VCaP (cell line): Measurements from ENCODE around the gene SPG21.

Source experiments
- H3K27ac ChIP-seq: fragments of 450-650 bp; 2 replicates; pipeline ENCODE4 v1.5.1; 2017
- CTCF ChIP-seq: fragments of 450-650 bp; conservative IDR thresholded peaks from 2 replicates; pipeline ENCODE4 v1.5.1; 2017; ENCODE audit warnings: mild to moderate bottlenecking, moderate library complexity

Gene SPG21

DNA sequence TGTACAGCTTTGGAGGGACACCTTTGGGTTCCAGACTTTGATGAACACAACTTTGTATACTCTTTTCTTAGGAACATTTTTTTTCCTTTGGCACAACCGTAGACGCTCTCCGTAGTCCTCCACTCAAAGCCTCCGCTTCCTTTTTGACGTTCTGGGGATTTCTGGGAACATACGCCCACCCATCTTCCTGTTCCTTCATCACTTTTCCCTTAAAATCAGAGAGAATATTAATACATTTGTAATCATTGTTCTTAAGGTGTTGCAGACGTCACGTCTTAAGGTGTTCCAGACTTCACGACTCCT, 405 bp upstream of the SPG21 start:
- H3K27ac ChIP-seq, result peak overlapping the region; percentile 93

DNA sequence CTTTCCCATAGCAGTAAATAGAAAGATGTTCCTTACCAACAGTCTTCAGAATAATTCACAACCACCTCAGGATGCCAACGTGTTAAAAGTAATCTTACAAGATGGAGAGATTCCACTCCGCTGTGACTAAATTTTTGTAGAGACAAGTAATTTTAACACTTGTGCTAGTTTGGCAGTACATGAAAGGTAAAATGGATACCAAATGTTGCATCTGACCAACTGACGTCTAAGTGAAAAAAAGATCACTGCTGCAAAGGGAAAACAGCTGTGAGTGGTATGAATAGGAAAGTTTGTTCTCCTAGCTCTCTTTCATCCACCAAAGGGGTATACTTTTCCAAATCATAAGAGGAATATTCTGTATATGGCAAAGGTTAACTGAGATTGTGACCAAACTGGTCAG, 2.6 kb downstream of the SPG21 start:
- H3K27ac ChIP-seq, result peak overlapping the region; percentile 93; the same call in 1 of the 2 replicates
- no peak for TF ChIP-seq CTCF

More for the DNA sequence above, 405 bp upstream of the SPG21 start:
- no peak for TF ChIP-seq CTCF

GRCh38 chr15:64985366-64986033, 4.2 kb downstream of the SPG21 start:
- peak overlapping the region; percentile 93 for H3K27ac ChIP-seq
- TF ChIP-seq CTCF, result no peak

DNA sequence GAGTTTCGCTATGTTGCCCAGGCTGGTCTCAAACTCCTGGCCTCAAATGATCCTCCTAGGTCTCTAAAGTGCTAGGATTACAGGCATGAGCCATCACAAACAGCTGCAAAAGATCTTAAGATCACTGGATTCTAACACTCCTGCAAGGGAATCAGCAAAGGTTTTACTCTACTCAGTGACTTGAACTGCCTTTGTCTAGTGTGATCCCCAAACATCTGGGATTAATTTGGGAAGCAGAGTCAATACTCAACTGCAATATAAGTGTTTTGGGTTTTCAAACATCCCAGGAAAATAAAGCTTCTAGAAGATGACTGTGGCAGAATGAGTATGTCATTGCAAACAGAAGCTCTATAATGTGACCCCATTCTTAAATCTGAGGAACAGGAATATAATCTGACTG, 7.2 kb downstream of the SPG21 start:
- no peak overlapping the region; the same call in 1 of the 2 replicates for H3K27ac ChIP-seq
- no peak for TF ChIP-seq CTCF

DNA sequence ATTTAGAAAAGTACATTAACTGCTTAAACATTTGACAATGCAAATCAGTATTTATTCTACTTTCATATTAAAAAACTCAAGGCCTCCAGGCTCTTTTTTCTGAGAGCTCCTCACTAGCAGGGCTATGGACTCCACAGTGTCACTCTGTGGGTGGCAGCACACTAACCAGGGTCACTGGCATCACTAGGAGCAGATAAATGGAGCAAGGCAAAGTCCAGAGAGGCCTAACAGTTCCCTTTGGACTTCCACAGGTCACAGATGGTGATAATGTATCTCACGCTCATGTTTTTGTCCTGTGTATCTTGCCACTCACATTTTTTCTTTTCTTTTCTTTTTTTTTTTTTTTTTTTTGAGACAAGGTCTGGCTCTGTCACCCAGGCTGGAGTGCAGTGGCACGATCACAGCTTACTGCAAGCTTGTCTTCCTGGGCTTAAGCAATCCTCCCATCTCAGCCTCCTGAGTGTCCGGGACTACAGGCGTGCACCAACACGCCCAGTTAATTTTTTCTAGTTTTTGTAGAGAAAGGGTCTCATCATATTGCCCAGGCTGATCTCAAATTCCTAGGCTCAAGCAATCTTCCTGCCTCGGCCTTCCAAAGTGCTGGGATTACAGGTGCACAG, 7.8 kb downstream of the SPG21 start:
- no peak for TF ChIP-seq CTCF
- no peak overlapping the region; the same call in 1 of the 2 replicates for H3K27ac ChIP-seq

- no peak for TF ChIP-seq CTCF
- H3K27ac ChIP-seq, result no peak overlapping the region
Observed at GRCh38 chr15:64979252-64979710, 10.4 kb downstream of the SPG21 start.

DNA sequence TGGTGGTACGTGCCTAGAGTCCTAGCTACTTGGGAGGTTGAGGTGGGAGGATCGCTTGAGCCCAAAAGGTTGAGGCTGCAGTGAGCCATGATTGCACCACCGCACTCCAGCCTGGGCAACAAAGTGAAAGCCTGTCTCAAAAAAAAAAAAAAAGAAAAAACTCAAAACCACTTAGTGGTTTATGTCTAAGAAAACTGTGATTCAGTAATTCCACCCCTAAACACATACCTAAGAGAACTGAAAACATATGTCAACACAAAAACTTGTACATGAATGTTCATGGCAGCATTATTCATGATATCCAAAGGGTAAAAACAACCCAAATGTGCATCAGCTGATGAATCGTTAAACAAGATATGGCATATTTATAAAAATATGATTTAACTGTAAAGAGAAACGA, 14.3 kb downstream of the SPG21 start:
- no peak overlapping the region for H3K27ac ChIP-seq
- no peak for TF ChIP-seq CTCF
